GM21515 (cell line): Measurements from ENCODE around the gene NHERF2.
"Not testable (repeated sequence)": the region's sequence is repeated elsewhere in the genome, so short reads cannot be mapped to it uniquely, and the experiment has no call there.

ENCODE experiments used
- ATAC-seq: cut with Tn5 transposase; IDR thresholded peaks from one replicate; pipeline ENCODE4 v1.9.1; 2021; ENCODE audit not compliant: unreplicated experiment

The NHERF2 gene

DNA sequence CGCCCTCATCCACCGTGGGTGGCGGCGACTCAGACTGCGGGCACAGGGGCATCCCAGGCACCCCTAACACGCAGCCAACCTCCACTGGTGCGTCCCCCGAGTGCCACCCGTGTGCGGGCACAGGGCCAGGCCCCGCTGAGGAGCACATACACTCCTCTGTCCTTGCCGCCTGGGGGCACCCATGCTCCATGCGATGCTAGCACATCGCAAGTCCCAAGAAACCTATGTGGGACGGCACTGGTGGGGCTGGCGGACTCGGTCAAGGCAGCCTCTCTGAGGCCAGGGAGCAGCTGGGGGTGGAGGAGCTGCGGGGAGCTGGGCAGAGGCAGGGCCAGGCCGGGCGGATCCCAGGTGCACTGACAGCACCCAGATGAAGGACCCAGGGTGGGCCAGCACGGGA lies 21.1 kb upstream of the NHERF2 start:
- ATAC-seq: no peak

DNA sequence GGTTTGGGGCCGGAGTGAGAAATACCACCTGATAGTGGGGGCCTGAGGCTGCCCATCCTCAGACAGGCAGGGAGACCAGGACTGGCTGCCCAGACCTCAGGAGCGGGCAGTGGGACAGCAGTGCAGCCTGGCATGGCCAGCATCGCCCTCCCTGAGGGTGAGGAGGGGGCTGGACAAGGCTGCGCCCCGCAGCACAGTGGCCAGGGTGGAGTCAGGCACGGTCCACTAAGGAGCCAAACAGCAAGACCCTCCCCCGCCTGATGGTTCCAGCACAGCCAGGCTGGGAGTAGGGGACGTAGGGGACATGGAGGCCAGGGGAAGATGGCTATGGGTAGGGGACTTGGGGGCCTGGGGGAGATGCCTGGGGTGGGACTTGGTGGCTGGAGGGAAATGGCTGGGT lies 20.4 kb upstream of the NHERF2 start:
- ATAC-seq: no peak

DNA sequence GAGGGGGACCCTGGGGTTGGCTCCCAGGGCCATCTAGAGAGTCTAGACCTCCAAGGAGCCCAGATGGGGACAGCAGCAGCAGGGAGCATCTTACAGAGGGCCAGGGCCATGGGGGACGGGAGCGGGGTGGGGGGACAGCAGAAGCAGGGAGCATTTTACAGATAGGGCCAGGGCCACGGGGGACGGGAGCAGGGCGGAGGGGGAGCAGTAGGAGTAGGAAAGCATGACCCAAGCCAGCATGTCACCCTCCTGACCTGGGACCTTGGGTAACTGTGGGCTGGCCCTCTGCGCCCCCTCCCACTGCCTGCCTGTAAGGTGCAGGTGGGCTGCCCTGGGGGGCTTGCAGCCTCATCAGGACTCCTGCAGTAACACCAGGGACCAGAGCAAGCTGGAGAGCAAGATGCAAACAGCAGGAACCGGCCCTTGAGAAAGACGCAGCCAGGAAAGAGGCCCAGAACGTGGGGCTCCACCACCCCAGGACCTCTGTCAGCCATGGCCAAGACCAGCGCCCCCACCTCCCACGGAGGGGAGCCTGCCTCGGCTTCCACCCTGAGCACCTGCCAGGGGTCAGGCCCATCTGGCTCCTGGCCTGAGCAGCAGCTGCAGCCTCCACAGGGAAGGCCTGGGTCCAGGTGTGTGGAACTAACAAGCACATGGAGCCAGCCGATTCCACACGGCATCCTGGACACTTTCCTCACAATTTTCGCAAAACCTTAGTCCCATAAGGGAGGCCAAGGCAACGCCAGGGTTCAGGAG lies 19.4 kb upstream of the NHERF2 start:
- no peak for ATAC-seq

DNA sequence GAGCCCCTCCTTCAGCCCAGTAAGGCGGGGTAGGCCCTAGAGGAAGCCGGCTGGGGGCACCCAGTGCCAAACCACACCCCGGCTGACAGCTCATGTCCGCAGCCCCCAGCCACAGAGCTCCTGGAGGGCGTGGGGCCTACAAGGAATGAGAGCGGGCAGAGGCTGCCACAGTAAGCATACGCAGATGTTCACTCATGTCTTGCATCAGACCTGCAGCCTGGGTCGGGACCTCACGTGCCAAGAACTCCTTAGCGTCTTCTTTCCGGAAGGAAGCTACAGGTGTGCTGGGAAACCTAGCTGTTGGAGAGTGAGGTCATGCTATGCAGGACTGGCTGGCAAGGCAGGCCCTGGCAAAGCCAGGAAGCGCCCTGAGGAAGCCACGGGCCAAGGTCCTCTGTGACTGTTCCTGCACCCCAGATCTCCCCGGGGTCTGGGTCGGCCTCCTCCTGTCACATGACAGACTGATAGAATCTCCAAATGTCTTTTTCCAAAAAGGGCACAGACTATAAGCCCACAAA lies 18.6 kb upstream of the NHERF2 start:
- ATAC-seq: no peak

DNA sequence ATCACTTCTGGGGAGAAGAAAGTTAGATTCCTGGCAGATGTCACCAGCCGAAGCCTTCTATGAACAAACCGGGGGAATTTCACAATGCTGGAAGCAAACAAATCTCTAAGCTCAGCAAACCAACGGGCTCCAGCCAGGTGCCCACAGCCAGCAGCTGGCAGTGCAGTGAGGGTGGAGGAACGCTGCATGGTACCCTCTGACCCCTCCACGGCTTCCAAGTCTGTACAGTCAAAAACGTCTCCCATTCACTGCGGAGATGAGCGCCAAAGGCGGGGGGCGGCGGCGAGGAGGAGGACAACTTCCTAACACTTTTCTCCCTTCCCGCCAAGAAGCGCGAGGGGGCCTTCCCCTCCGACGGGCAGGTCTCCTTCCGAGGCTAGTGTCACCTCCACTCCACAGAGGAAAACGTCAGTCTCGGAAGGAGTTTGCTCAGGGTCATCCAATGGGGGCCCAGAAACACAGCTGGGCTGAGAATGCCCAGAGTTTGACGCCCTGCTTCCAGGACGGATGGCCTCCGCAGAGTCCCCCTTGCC lies 18.0 kb upstream of the NHERF2 start:
- no peak for ATAC-seq

DNA sequence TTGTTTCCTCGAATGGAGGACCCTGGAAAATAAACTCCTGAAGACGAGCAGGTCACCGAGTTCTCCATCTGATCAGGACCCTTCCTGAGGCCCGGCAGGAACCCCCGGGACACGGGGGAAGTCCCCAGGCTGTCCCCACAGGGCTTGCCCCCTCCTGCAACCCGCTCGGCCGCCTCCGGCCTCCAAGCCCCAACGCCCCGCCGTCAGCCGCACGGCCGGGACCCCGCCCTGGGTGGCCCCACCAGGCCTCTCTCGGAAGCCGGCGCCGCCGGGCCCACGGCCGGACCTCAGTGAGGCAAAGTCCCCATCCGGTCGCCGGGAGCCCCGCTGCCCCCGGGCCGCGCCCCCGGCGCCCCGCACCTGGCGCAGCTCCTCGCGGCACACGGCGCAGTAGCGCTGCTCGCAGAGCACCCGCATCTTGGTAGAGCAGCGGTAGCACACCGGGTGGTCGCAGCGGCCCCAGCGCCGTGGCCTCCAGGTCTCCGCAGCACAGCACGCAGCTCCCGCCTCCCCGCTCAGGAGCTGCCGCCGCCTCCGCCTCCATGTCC lies 17.5 kb upstream of the NHERF2 start:
- peak; percentile 30 for ATAC-seq

DNA sequence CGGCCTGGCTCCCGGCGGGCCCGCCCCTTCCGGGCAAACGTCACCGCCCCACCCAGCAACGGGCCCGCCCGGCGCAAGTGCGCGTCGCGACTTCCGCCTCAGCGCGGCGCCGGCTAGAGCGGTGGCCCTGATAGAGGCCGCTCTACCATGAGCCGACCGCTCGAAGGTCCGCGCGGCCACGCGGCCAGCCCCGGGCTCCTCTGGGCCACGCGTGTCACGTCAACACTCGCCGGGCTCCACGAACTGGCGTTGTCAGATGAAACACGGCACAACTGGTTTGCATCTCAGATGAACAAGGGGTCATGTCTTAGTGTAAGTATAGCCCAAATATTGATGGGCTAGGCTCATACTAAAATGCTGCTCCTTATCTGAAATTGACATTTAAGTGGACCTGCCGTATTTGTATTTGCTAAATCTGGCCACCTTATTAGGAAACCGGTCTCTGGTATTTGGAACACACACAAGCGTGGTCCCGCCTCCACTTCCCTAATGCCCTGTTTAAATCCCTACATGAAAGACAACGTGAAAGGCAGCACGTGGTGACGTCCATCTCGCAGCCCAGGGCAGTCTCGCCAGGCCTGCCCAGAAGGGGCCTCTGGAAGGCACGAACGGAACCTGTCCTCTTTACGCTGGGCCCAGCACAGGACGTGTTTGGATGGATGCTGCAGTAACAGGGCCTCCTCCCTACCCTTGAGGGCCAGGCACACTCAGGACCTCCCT lies 16.8 kb upstream of the NHERF2 start, which contains the start of gene ZNF598:
ZNF598 (minus strand) TSS at position 31 of the 720 bp plus-strand sequence.
- ATAC-seq: peak; percentile 71

DNA sequence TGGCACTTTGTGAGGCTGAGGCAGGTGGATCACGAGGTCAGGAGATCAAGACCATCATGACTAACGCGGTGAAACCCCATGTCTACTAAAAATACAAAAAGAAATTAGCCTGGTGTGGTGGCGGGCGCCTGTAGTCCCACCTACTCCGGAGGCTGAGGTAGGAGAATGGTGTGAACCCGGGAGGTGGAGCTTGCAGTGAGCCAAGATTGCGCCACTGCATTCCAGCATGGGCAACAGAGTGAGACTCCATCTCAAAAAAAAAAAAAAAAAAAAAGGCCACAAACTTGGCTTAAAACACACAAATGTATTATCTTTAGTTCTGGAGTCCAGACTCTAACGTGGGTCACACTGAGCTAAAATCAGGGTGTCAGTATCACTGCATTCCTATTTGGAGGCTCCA lies 15.0 kb upstream of the NHERF2 start:
- not testable (repeated sequence) for ATAC-seq

DNA sequence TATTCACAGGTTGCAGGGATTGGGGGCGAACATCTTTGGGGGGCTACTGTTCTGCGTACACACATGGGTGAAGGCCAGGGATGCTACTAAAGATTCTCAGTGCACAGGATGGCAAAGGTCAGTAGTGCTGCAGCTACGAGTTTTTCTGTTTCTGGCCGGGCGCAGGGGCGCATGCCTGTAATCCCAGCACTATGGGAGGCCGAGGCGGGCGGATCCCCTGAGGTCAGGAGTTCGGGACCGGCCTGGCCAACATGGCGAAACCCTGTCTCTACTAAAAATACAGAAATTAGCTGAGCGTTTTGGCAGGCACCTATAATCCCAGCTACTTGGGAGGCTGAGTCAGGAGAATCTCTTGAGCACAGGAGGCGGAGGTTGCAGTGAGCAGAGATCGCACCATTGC lies 13.2 kb upstream of the NHERF2 start:
- ATAC-seq: no peak

DNA sequence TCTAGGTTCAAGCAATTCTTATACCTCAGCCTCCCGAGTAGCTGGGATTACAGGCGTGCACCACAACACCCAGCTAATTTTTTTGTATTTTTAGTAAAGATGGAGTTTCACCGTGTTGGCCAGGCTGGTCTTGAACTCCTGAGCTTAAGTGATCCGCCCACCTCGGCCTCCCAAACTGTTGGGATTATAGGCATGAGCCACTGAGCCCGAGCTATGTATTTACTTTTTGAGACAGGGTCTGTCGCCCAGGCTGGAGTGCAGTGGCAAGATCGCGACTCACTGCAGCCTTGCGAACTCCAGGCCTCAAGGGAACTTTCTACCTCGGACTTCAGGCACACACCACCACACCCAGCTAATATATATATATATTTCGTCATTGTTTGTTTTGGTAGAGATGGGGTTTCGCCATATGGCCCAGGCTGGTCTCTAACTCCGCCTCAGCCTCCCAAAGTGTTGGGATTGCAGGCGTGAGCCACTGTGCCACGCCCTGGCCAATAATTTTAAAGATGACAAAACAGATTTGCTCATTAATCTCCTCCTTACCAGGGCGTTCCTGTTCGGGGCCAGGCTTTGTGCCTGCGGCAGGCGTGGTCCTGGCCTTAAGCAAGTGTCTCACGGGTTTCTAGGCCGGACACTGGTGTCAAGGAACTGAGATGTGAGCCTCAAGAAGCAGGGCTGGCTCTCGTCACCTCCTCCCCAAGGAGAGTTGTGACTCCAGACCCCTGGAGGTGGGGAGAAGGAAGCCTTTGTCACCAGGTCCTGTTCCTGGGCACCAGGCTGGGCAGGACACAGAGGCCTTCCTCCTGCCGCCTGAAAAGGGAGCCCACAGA lies 11.4 kb upstream of the NHERF2 start:
- ATAC-seq: no peak

DNA sequence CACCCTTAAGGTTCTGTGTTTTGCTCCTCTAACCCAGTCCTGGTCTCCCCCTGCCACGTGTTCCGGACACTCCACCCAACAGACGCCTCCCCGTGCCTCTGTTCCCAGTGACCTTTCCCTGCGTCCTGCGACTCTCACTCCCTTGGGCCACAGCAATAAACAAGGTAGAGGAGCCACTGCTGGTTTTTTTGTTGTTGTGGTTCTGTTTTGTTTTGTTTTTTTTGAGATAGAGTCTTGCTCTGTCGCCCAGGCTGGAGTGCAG lies 10.8 kb upstream of the NHERF2 start:
- ATAC-seq: no peak

DNA sequence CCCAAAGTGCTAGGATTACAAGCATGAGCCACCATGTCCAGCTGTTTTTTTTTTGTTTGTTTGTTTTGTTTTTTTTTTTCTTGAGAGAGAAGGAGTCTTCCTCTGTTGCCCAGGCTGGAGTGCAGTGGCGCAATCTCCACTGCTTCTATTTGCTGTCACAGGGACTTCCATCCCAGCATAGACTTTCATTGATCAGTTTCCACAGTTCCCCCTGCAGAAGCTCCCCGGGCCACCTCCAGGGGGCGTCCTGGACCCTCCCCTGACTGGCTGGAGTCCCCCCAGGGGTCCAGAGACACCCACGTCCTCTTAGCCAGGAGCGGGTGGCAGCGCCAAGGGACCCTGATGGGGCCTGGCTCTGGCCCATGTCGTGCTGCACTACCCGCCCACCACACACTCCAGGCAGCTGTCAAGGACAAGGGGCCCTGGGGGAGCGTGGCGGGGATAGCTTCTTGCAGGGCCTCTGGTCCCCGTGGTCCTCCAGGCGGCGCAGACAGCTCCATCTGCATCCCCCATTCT lies 10.2 kb upstream of the NHERF2 start:
- no peak for ATAC-seq

DNA sequence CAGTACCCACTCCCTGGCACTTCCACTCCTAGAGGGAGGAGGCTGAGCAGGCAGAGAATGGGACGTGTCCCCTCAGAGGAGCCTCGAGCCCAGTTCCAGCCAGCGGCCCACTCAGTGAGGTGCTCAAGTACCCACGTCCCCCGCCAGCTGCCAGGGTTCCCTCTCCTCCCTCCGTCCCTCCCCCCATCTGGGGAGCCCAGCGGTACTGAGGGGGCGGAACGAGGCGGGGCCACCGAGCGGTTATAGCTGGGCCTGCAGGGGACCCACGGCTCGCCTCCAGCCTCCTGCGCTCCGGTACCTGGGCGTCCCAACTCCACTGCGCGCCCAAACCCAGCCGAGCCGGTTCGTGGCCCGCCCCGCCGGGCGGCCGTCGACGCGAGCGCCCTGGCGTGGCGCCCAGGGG lies 7.2 kb upstream of the NHERF2 start, which contains the start of gene NPW:
NPW (plus strand) TSS at position 268 of the 403 bp plus-strand sequence.
- no peak for ATAC-seq

DNA sequence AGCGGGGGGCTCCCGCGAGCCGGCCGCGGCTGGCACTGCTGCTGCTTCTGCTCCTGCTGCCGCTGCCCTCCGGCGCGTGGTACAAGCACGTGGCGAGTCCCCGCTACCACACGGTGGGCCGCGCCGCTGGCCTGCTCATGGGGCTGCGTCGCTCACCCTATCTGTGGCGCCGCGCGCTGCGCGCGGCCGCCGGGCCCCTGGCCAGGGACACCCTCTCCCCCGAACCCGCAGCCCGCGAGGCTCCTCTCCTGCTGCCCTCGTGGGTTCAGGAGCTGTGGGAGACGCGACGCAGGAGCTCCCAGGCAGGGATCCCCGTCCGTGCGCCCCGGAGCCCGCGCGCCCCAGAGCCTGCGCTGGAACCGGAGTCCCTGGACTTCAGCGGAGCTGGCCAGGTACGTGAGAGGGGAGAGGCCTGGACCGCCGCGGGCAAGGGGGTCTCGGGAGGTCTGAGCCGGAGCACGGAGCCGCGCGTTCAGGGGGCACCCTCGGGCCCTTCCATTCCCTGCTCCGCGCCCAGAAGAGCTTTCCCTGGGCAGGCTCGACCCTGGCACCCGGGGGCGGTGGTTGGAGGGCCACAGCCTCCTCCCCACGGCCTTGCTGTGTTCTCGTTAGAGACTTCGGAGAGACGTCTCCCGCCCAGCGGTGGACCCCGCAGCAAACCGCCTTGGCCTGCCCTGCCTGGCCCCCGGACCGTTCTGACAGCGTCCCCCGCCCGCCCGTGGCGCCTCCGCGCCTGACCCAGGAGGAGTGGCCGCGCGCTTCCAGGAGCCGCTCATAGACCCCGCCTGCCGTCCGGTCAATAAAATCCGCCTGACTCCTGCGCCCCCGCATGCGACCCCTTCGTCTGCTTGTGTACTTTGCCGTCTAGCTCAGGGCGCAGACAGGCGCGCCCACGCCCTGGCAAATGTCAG lies 6.5 kb upstream of the NHERF2 start:
- ATAC-seq: no peak

DNA sequence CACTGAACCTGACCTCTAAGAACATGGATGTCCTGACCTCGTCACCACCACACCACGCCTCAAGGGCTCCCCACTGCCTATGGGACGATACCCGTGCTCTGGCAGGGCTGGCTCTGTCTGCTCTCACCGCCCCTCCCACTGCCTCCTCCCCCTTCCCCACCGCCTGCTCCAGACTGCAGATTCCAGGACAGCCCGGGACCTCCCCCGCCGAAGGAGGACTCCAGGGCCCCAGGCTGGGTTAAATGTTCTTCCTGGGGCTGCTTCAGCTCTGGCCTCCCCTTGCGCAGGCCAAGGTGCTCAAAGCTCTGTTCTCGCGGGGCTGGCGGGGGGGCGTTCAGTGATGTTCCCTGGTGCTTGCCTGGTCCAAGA lies 4.0 kb upstream of the NHERF2 start:
- ATAC-seq: no peak

DNA sequence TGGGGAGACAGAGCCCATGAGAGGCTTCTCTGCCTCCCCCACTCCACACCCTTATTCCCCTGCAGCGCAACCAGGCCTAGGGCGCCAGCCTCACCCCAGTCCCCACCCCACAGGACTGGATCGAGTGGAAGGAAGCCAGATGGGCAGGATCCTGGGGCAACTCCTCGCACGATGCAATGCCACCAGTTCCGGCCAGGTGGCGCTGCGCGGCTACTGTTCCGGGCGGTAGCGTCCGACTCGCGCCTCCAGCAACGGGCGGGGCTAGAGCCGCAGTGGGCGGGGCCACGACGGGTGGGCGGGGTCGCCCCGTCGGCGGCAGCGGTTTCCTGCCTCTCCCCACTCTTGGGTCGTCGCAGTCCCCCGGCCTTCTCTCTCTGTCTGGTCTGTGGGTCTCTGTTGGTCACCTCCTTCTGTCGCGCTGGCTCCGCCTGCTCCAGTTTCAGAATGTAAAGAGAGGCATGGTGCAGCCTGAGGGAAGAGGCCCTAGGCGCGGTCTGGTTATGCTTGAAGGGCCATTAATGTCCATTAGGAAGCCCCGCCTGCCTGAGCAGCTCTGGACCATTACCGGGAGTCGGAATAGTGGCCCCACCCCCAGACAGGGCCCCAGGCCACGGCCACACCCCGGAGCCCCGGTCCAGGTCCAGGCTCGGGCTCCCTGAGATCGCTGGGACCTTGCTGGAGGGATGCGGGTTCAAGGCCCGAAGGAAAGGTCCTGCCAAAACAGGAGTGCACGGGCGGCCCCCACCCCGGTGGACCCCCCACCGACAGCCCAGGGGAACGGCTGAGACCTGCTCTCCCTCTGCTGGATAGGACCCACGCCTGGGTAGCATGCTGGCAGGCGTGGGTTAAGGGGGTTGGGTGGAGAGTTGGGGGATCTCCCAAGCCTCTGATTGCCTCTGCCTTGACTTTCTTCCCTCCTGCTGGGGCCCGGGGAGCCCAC lies 3.3 kb upstream of the NHERF2 start:
- ATAC-seq: peak; percentile 69

DNA sequence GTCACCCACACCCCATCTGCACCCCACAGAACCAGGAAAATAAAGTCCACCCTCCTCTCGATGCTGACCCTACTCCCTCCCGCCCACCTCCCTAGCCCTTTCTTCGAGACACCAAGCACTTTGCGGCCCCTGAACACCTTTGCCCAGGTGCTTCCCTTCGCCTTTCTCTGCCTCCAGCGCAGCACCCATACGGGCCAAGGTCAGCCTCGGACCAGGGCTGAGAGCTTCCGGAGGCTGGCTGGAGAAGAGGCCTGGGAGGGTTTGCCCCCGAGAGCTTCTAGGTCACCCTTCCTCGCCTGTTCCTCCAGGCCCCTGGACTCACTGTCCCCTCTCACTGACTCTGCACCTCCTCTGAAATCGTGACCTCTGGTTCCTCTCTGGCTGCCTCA lies 2.7 kb upstream of the NHERF2 start:
- ATAC-seq: no peak

DNA sequence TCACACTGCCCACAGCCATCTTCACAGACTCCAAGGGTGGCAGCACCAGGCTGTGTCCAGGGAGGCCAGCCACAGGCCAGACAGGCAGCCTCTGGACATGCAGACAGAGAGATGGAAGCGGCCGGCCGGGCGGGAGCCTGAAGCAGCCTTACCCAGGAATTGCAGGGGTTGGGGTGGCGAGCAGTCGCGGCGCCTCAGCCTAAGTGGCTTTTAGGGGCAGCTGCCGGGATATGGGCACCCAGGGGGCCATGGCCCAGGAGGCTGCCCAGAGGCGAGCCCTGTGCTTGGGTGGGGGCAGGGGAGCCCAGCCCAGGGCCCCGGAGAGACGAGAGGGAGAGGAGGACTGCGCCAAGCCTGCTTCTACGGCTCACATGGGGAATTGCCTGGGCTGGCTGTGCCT lies 1.5 kb upstream of the NHERF2 start:
- no peak for ATAC-seq
